HG03558 (cell line): ENCODE data around the gene KRTAP5-8.
"Not testable (repeated sequence)": the region's sequence is repeated elsewhere in the genome, so short reads cannot be mapped to it uniquely, and the experiment has no call there.

Source experiments
- ATAC-seq: cut with Tn5 transposase; IDR thresholded peaks from one replicate; pipeline ENCODE4 v1.9.1; 2021; ENCODE audit warnings: moderate number of reproducible peaks; ENCODE audit not compliant: unreplicated experiment; ENCODE audit errors: extremely low read depth

KRTAP5-8 gene

GRCh38 chr11:71537977-71538665, at the start of gene KRTAP5-8:
Gene KRTAP5-8 (plus strand): TSS chr11:71538025. CDS start chr11:71538056, 31 bp downstream.
- ATAC-seq = not testable (repeated sequence)

GRCh38 chr11:71488681-71489270, 49.0 kb upstream of the KRTAP5-8 start:
- ATAC-seq = no peak

GRCh38 chr11:71489311-71490043, 48.3 kb upstream of the KRTAP5-8 start:
- ATAC-seq = no peak

GRCh38 chr11:71490044-71490730, 47.6 kb upstream of the KRTAP5-8 start:
- ATAC-seq = no peak

- no peak for ATAC-seq
Observed at GRCh38 chr11:71490731-71491390, 47.0 kb upstream of the KRTAP5-8 start.

- no peak for ATAC-seq
Observed at GRCh38 chr11:71491531-71491930, 46.3 kb upstream of the KRTAP5-8 start.

GRCh38 chr11:71491940-71492339, 45.9 kb upstream of the KRTAP5-8 start:
- no peak for ATAC-seq

GRCh38 chr11:71495286-71496230, 42.3 kb upstream of the KRTAP5-8 start:
- ATAC-seq = no peak

- no peak for ATAC-seq
Observed at GRCh38 chr11:71496421-71496820, 41.4 kb upstream of the KRTAP5-8 start.

- ATAC-seq = no peak
Observed at GRCh38 chr11:71498091-71498490, 39.7 kb upstream of the KRTAP5-8 start.

- ATAC-seq = no peak
Observed at GRCh38 chr11:71499125-71499524, 38.7 kb upstream of the KRTAP5-8 start.

- ATAC-seq = no peak
Observed at GRCh38 chr11:71499546-71499945, 38.3 kb upstream of the KRTAP5-8 start.

GRCh38 chr11:71500601-71501021, 37.2 kb upstream of the KRTAP5-8 start:
- ATAC-seq = no peak

GRCh38 chr11:71501071-71501985, 36.5 kb upstream of the KRTAP5-8 start:
- no peak for ATAC-seq

- ATAC-seq = no peak
Observed at GRCh38 chr11:71502026-71502425, 35.8 kb upstream of the KRTAP5-8 start.

- ATAC-seq = no peak
Observed at GRCh38 chr11:71502871-71503435, 34.9 kb upstream of the KRTAP5-8 start.

- no peak for ATAC-seq
Observed at GRCh38 chr11:71504531-71504930, 33.3 kb upstream of the KRTAP5-8 start.

GRCh38 chr11:71505001-71505400, 32.8 kb upstream of the KRTAP5-8 start:
- no peak for ATAC-seq
